ENCODE measurements around the gene DSCAML1.

Gene DSCAML1

DNA sequence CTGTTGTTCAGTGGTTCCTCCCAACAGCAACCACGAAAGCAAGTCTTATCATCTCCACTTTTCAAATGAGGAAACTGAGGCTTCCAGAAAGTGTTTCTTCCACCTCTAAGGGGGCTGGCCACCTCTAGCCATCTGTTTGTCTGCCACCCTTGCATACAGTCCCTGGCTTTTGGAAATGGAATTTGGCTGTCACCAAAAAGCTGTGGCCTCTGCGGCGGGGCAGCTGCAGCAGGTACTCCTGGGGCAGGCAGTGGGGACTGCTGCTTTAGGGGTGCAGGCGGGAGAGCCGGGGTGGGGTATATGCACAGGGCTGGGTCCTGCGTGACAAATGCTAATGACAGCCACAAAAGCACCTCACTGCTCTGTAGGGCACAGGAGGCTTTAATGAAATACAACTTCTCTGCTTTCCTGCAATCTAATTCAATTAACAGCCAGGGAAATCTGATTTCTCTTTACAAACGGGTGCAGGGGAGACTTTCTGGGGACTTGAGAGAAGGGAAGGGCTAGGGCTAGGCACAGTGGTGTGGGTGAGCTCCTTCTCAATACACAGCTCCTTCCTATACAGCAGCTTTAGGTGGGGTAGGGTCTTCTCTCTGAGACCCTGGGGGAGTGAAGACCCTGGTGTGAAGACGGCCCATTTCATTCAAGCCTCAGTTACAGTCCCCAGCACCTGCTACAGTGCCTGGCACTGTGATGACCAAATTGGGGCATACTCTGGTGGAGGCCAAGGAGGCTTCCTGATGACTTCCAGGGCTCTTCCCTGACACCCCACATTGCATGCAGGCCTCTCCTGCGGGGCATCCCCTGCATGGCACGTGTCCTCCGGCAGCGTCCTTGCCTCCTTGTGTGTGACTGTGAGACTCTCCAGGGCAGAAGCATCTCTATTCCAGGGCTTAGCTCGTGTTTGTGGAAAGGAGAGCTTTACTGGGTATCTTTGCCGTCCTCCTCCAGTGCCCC, 307.7 kb downstream of the DSCAML1 start:
- no peak for DNase-seq (ENCODE audit: low spot score)

DNA sequence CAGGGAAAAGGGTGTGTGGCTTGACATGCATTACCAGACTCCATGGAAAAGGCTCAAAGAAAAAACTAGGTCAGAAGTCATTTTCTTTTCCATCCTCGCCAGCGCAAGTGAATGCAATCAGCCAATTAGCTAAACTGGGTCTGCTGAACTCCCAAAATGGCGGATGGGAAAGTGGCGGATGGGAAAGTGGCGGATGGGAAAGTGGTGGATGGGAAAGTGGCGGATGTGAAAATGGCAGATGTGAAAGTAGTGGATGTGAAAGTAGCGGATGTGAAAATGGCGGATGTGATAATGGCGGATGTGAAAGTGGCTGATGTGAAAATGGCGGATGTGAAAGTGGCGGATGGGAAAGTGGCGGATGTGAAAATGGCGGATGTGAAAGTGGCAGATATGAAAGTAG, 311.0 kb downstream of the DSCAML1 start:
- DNase-seq (ENCODE audit: low spot score): no peak

DNA sequence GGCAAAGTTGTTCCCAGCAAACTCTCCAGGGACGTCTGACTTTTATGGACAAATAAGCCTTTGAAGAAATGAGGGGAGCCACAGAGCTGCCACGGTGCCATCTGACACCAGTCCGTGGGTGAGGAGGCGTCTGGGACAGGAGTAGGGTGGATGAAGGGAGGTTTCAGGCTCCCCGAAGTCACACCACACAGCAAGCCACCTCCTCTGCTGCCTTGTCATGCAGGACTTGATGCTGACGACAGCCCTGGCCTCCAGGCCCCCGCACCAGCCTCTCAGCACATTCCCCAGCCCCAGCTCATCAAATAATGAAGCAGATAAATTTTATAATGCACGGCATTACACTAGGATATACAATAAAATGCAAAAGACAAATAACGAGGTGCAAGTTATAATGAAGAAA, 312.9 kb downstream of the DSCAML1 start:
- DNase-seq (ENCODE audit: low spot score): no peak

DNA sequence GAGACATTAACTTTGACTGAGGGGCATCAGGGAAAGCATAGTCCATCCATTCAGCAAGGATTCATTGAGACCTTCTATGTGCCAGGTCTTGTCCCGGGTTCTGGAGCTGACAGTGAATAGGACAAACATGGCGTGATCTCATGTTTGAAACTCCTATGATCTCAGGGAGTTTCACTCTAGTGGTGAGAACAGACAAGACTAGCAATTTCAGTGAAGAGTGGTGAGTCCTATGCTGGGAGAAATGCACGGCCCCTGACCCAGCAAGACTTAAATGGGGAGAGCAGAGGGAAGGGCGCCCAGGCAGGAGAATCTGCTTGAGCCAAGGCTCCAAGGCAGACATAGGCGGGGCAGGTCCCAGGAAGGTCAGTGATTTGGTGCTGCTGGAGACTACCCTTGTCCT, 313.6 kb downstream of the DSCAML1 start:
- no peak for DNase-seq (ENCODE audit: low spot score)

DNA sequence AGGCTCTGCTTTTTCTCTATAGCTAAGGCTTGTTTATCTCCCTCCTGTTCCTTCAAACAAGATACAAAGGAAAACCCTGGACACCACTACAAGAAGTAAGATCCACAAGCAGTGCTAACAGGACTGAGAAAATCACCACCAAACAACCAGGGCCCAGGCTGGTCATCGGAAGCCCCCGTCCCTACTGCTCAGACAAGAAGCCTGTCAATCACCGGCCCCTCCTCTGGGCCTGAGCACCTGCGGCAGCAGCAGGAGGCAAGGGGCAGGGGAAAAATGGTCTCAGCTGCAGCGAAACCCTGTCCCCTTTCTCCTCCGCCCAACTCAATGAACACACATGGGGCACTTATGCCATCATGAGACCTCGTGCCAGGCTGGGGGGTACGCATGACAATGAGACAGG, 314.1 kb downstream of the DSCAML1 start:
- no peak for DNase-seq (ENCODE audit: low spot score)

DNA sequence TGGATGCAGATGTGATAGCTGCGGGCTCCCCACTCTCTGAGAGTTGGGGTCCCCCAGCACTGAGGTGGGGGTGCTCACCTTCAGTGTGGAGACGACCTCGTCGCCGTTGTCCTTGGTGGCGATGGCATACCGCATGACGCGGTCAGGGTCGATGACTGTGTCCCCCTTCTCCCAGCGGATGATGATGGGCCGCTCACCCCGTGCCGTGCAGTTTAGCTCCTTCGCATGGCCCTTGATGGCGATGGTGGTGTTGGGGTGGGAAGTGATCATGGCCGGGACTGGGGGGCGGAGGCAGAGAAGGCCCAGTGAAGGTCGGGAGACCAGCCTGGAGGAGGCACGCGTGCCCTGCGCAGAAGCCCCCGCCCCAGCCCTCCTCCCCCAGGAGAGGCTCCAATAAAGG, 315.1 kb downstream of the DSCAML1 start:
- DNase-seq (ENCODE audit: low spot score): no peak

DNA sequence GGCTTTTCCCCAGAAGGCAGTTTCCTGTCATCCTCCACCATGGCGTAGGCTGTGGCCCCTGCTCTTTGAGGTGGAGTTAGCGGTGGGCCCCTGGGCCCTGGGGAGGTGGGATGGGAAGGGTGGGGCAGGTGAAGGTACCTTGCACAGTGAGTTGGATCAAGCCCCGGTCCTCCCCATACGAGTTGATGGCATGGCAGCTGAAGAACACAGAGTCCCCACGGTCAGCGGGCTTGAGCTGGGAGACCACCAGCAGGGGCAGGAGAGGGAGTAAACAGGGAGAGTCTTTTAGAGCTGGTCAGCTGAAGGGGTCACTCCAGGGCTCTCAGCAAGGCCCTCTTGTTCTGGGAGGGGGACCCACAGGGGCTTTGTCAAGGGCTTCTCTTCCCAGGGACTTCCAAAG, 316.0 kb downstream of the DSCAML1 start:
- DNase-seq (ENCODE audit: low spot score): no peak

DNA sequence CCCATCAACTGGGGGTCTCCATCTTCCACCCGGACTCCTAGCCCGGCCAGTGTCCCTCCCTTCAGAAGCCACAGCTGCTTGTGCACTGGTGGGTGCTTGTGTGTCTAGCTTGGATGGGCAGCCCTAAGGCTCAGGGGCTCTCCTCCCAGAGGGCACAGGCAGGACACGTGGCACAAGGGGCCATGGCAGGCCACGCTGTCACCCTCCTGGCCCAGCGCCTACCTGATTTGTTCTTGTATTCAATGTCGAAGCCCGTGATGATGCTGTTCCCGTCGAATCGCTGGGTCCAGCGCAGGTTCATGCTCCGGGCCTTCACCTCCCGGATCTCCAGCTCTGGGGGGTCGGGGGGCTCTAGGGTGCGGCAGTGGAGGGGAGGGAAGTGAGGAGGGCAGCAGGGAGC, 316.8 kb downstream of the DSCAML1 start:
- DNase-seq (ENCODE audit: low spot score): no peak

DNA sequence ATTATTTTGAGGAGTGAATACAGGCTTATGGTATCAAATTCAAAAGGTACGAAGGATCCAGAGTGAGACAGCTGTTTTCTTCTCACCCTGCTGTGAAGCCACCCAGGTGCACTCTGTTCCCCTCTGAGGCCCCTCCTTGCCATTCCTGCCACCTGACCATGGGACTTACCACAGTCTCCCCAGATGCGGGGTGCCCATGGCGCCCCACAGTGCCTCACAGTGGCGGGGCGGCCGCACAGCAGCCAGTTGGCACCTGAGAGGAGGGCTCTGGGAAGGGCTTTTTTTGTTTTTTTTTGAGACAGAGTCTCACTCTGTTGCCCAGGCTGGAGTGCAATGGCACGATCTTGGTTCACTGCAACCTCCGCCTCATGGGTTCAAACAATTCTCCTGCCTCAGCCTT, 317.6 kb downstream of the DSCAML1 start:
- no peak for DNase-seq (ENCODE audit: low spot score)

DNA sequence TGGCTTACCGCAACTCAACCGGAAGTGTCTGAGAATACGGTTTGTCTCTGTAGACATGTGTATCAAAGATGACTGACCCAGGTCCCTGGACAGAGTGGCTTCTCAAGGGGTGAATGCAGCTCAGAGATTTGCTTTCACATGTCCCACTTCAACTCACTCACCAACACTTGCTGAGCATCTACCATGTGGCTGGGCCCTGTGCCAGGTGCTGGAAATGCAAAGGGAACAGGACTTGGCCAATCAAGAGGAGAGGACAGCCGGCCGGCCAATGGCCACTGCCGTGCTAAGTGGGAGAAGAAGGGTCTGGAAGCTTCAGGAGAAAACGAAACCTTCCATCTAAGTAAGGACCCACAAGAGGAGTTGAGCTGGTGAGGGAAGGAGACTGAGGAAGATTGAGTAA, 318.1 kb downstream of the DSCAML1 start:
- DNase-seq (ENCODE audit: low spot score): no peak

DNA sequence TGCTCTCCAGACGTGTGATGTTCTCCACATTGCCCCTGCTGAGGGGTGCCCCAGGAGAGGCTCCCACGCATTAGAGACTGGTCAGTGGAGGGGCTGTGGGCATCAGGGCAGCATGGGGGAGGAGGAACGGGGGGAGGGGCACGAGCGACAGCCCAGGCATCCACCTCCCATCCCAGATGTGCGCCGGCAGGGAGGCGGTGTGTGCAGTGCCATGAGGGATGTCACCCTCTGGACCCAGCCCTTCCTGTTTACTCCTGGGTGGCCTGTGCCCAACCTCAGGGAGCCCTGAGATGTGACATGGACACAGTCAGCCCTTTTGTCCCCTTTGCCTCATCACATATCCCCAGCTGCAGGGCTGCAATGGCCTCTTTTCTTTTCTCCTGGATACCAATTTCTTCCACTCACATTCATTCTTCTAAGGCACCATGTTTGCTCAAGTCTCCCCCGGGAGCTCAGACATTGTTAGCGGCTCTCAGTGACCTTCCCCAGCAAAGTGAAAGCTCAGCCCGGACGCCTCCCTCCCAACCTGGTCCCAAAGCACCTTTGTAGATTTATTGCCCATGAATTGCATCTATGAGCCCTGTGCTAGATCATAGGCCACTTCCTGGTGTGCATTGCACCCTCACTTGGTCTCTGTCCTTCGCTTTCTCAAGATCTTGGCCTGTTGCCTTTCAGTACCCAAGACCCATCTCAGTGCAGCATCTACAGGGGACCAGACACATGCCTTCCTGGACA, 318.7 kb downstream of the DSCAML1 start:
- no peak for DNase-seq (ENCODE audit: low spot score)

DNA sequence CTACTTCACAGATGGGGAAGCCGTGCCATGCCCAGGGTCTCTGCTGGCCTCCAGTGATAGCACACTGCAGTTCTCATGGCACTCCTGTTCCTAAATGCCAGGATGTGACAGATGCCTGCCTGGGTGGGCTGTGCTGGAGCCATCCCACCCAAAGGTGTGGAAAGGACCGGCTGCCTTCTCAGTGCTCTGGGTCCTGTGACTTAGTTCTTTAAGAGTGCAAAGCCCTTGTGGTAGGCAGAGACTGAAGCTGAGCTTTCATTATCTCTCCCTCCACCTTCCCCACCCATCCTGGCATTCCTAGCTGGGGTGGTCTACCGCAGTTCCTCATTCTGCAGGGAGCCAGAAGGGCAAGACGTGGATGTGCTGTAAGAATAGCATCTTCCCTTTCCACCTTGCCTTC, 319.3 kb downstream of the DSCAML1 start:
- no peak for DNase-seq (ENCODE audit: low spot score)

DNA sequence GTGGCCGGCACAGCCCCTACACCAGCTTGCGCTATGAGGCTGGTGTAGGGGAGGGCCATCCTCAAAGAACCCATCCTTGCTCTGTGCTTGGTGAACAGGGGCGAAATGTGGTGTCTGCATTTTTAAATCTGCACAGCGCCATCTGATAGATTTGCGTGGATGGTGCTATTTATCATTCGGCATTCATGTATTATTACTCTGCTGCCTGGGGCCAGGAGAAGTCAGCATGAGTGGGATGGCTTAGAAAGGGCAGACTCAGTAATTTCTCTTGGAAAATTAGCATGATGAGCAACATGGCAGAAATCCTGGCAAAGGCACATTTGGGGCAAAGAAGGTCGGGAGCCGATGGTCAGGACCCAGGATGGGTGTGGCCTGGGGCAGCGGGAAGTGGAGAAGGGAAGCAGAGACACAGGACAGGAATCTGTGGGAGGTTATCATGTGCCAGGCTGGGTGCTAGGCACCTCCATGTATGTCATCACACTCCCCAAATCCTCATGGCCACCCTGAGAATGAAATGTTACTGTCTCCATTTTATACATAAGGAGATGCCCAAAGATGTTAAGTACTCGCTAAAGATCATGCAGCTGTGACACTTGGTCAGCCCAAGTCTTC, 320.4 kb downstream of the DSCAML1 start:
- DNase-seq (ENCODE audit: low spot score): no peak

DNA sequence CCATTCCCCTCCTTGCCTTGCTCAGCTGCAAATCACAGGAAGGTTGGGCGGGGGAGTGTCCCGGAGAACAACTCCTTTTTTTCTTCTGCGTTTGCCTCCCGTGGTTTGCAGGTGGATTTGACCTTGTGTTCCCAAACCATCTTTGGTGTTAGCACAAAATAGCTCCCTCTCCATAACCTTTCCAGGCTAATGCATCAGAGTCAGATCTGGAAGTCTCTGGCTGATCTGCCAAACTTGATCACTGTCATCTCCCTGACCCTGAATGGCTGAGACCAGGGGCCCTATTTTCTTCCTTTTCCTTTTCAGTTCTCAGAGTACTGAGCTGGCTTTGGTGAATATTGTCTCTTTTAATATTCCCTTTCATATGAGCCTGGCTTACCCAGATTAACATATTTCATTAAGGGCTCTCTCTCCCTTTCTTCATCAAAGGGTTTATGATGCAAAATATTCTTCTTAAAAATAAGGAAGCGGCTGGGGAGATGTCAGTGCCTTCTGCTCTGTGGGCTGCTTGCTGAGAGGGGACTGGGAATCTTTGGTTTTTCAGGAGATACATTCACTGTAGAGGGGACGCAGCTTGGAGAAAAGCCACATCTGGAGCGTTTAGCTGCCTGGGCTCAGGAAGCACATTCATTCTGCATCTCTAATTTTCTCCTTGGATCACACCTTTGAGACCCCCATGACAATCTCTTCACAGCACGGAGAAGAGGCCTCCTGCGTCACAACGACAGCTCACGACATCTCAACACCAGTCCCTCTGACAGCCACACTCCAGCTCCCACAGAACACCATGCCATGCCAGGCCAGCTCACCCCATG, 321.1 kb downstream of the DSCAML1 start:
- no peak for DNase-seq (ENCODE audit: low spot score)

DNA sequence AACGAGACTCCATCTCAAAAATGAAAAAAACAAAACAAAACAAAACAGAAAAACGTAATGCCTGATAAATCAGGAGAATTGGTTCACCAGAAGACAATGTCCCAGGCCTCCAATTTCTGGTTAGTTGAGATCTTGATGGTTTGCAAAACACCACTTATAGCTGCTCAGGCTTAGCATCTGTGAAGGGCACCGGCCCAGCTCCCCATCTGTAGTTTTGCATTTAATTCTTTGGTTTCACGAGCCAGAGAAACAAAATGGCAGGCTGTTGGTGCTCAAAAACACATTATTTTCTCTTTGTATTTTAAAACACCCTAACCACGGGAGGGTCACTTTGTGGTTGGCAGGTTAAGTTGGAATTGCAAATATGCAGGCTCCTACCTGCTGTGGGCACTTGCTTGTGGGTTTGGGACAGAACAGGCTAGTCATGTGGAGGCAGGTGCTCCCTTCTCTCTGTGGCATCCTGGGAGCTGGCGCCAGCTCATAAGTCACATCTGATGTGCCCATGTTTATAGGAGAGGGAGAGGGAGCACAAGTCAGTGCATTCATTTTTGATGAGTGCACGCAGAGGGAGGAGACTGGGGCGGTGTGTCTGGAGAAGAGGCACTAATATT, 323.4 kb downstream of the DSCAML1 start:
- DNase-seq (ENCODE audit: low spot score): no peak

DNA sequence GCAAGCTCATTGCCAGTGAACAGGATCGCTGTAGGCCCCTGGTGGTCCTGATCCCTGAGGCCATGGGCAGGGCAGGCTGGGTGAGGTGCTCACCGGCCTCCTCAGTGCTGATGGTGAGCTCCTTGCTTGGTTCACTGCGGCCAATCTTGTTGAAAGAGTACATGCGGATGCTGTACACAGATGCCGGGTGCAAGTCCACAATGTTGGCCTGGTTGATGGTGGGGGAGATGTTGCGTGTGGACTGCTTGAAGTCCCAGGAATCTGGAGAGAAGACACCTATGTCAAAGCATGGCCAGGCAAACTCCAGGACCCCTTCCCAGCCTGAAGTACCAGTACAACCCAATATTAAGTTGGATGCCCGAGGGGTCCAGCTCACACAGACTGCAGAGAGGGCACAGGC, 325.2 kb downstream of the DSCAML1 start:
- DNase-seq (ENCODE audit: low spot score): no peak

DNA sequence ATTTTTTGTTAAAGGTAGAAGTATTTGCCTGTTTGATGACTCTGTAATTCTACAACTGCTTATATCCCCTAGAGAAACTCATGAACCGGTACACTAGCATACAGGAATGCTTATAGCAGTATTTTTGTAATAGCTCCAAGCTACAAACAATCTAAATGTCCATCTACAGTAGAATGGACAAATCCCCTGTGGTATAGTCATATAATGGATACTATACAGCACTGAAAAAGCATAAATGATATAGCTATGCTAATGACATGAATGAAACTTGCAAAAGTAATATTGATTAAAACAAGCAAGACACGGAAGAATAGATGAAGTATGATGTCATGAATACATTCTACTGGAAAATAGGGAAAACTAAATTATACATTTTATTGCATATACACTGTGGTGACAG, 326.4 kb downstream of the DSCAML1 start:
- no peak for DNase-seq (ENCODE audit: low spot score)

DNA sequence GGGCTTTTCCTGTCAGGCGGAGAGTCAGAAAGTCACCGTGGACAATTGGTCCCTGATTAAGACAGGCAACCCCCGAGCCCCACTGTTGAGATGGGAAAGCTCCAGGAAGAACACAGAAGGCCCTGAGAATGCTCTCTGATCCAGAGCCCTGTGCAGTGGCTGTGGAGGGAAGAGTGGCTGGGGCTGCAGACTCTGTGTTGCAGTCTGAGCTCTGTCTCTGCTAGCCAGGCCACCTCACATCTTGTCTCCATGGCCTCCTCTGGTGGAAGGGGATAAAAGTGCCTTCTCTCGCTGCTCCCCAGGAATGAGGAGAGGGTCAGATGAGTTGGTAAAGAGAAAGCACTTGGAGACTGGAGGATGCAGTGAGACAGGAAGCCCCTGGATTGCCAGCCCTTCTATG, 328.1 kb downstream of the DSCAML1 start:
- DNase-seq (ENCODE audit: low spot score): no peak

DNA sequence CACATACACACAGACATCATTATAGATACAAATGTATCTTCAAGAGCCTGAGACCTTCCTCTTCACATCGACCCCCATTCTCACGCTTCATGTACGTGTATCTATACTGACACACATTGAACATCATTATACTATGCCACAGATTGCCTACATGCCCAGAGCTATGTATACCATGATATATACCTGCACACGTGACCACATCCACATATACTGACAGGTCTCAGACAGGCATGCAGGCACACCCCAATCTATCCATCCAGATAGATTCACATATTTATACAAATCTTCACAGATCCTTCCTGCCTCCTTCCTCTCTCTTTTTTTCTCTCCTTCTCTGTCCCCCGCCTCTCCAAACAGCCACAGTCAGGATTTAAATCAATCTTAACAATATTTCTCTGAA, 329.2 kb downstream of the DSCAML1 start:
- no peak for DNase-seq (ENCODE audit: low spot score)

DNA sequence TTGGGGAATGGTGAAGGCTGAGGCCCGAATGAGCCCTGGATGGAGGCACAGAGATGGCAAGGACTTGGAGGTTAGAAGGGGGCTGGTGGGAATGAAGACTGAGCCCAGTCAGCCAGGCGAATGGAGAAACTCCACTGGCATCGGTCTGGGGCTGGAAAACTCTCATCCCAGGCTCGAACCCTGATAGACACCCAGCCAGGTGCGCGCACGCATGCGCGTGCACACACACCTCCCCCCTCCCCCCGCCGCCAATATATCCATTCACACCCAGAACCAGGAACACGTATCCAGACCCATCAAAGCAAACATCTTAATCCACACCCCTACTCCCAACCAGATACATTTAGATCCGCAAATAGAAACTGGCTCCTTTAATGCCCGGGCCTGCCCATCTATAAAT, 330.1 kb downstream of the DSCAML1 start:
- DNase-seq (ENCODE audit: low spot score): no peak

DNA sequence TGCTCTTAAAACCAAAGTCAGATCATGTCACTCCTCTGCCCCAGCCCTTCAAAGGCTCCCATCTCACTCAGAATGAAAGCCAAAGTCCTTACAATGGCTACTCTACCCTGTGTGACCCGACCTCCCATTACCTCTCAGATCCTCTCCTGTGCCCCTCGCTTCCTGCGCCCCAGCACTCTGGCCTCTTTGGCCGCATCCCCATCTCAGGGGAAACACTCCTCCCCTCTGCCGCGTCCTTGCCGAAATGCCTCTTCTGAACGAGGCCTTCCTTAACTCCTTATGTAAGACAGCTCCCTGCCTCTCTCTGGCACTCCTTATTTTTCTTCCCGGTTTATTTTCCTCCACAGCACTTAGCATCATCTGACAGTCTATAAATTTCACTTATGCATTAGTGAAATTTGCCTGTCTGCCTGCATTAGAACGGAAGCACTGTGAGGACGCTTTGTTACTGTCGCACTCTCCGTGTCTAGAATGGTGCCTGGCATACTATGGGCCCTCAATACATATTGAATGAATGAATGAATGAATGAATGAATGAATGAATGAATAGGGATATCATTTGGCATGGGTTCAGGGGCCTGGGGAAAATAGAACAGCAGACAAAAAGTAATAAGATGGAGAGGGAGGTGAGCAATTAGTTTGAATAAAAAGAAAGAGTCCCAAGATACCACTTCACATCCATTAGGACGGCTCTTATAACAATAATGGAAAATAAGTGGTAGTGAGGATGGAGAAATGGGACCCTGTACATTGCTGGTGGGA, 331.6 kb downstream of the DSCAML1 start:
- DNase-seq (ENCODE audit: low spot score): no peak

Measured in Ammon's horn (tissue), 1 donor.